ENCODE results near the gene KLRF2.
"Not testable (repeated sequence)": the region's sequence is repeated elsewhere in the genome, so short reads cannot be mapped to it uniquely, and the experiment has no call there.

Gene KLRF2

GRCh38 chr12:9881246-9881645 is at the start of gene KLRF2:
Gene KLRF2 (plus strand): TSS chr12:9881489. CDS start chr12:9881596, 107 bp downstream.
- DNase-seq: no peak
- in situ Hi-C loops (cut with MboI; ENCODE audit: low pct_unique_long_range_greater_than_20kb, low sequenced_read_pairs): no loop called here

DNA sequence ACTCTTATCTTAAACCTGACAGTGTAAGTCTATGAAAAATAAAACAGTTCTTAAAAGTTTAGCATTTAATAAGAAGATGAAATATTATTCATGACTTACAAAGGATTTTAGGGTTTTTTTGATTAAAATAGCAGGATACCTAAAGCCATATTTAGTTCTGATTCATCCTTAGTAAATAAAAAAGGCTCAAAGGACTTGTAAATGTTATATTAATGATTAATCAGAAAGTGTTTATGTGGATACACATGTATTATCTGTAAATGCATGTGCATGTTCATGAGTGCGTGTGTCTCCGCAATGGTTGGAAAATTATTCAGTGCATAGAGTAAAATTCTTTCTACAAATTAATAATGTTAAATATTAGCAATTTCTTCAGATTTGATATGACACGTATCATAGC is 49.6 kb upstream of the KLRF2 start:
- no peak for DNase-seq
- in situ Hi-C loops (cut with MboI; ENCODE audit: low pct_unique_long_range_greater_than_20kb, low sequenced_read_pairs): no loop called here

DNA sequence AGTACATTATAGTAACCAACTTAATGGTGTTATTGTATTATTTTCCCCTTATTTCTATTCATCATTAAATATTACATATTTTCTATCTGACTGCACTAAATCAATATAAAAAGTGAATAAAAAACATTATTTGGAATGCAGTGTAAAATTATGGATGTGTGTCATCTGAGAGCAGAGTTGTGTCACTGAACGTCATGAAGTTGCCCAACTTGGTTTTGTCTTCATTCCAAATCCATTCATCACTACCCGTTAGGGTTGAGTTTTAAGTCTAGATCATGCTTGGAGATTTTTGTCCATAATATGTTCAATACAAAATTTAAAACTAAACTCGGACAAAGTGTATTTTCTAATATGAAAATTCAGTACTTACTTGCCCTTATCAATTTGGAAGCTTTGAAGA is 37.9 kb upstream of the KLRF2 start:
- in situ Hi-C loops (cut with MboI; ENCODE audit: low pct_unique_long_range_greater_than_20kb, low sequenced_read_pairs): no loop called here
- DNase-seq: no peak

GRCh38 chr12:9848899-9849298 is 32.4 kb upstream of the KLRF2 start:
- in situ Hi-C loops (cut with MboI; ENCODE audit: low pct_unique_long_range_greater_than_20kb, low sequenced_read_pairs): no loop called here
- DNase-seq: no peak

- no peak for DNase-seq
- in situ Hi-C loops (cut with MboI; ENCODE audit: low pct_unique_long_range_greater_than_20kb, low sequenced_read_pairs): no loop called here
These were observed 30.2 kb upstream of the KLRF2 start for GRCh38 chr12:9851050-9851449.

DNA sequence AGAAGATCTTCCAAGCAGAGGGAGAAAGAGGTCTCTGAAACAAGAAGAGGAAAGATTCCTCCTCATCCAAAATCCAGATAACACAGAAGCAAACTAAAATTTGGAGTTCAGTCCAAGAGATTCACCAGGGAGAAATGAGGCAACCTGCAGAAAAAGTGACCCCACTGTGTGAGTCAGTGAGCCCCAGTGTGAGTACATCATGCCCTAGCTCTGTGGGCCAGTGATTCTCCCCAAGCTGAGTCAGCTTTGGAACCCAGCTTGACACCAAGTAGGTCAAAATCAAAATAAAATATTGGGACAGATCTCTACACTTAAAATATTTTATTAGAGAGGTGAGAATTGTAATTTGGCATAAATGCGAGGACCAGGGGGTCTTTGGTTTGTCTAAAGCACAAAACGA is 29.4 kb upstream of the KLRF2 start:
- no peak for DNase-seq
- in situ Hi-C loops (cut with MboI; ENCODE audit: low pct_unique_long_range_greater_than_20kb, low sequenced_read_pairs): no loop called here

DNA sequence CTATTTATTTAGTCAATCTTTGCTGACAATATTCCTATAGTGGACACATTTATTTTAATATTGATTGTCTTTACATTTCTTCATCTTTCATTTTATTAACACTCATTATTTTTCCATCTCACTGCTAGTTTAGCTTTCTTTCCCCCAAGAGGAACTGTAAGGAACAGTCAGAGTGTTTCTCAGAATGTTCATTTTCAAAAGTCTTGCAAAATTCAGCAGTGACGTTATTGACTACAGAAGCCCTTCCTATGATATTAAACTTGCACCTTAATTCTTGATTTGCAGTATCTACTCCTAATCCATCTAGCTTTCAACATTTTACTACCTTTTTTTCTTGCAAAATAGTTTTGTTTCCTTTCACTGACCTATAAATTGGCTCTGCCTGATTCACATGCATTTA is 25.1 kb upstream of the KLRF2 start:
- in situ Hi-C loops (cut with MboI; ENCODE audit: low pct_unique_long_range_greater_than_20kb, low sequenced_read_pairs): no loop called here

GRCh38 chr12:9856894-9857293 is 24.4 kb upstream of the KLRF2 start:
- in situ Hi-C loops (cut with MboI; ENCODE audit: low pct_unique_long_range_greater_than_20kb, low sequenced_read_pairs): no loop called here
- no peak for DNase-seq

More for the DNA sequence above, 25.1 kb upstream of the KLRF2 start:
- no peak for DNase-seq

DNA sequence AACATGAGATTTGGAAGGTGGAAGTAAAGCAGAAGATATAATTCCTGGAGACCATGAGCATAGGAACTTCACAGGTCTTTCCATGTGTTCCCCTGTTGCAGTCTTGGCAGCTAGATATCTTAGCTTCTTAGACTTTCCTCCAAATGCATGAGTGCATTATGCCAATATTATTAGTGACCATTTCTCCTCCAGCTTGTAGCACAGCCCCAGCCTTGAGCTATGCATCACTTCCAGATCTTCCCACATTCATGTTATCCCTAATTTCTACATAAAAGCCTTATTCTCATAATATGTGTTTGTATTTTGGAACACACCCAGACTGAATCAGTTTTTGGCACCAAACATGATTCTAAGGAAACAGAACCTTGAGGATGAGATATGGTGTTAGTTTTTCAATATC is 23.2 kb upstream of the KLRF2 start:
- no peak for DNase-seq
- in situ Hi-C loops (cut with MboI; ENCODE audit: low pct_unique_long_range_greater_than_20kb, low sequenced_read_pairs): no loop called here

GRCh38 chr12:9864913-9865675 is 16.2 kb upstream of the KLRF2 start:
- in situ Hi-C loops (cut with MboI; ENCODE audit: low pct_unique_long_range_greater_than_20kb, low sequenced_read_pairs): no loop called here
- DNase-seq: peak; percentile 69

DNA sequence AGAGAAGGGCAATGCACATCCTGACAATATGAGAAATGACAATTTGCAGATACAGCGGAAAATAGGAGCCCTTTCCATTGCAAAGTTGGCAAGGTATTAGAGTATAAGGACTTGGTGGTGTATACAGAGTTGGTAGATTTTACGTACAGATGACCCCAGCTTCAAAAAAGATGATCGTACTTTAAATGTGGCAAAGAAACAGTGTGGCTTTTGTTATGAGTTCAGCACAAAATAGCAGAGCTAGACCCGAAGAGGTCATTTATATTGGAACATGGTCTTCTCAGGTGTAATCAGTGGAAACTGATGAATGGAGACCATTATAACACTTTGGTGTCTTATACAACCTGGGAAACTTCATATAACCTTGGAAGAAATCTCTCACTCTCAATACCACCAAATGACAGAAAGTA is 14.4 kb upstream of the KLRF2 start:
- in situ Hi-C loops (cut with MboI; ENCODE audit: low pct_unique_long_range_greater_than_20kb, low sequenced_read_pairs): no loop called here
- DNase-seq: peak; percentile 70

DNA sequence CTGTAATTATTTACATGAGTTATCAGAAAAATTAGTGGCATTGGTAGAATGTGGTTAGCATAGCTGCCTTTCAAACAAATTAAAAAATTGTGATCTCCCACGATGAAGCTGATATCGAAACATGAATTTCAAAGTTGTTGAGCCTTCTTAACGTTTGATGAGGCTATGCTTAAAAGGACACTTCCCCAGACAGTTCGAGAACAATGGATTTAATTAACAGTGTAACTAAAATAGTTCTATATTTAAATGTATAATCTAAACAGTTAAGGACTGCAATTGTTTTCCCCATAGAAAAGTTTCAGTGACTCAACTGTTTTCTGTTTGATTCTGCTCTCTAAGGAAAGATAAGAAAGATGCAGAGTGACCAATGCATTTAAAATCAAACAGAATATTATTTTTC is 13.8 kb upstream of the KLRF2 start:
- DNase-seq: peak; percentile 64
- in situ Hi-C loops (cut with MboI; ENCODE audit: low pct_unique_long_range_greater_than_20kb, low sequenced_read_pairs): no loop called here

DNA sequence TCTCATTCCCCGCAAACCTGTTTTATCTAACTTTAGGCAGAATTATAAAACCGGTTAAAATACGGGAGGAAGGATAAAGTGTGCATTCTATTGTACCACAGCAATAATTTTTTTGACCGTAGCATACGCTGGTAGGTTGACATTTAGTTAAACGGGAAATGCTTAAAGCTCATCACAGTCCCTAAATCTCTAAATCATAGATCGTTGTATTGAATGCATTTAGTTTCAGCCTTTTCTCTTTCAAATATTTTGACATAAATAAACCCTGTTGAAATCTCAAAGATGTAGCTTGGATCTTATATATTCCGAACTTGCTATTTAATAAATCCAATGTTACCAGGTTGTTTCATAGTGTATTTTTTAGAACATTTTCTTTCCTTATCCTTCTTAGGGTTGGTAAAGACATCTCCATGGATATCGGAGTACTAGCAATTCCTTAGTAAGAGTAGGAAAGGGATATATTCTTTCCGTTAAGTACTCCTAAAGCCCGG is 12.9 kb upstream of the KLRF2 start:
- in situ Hi-C loops (cut with MboI; ENCODE audit: low pct_unique_long_range_greater_than_20kb, low sequenced_read_pairs): no loop called here
- DNase-seq: peak; percentile 77

DNA sequence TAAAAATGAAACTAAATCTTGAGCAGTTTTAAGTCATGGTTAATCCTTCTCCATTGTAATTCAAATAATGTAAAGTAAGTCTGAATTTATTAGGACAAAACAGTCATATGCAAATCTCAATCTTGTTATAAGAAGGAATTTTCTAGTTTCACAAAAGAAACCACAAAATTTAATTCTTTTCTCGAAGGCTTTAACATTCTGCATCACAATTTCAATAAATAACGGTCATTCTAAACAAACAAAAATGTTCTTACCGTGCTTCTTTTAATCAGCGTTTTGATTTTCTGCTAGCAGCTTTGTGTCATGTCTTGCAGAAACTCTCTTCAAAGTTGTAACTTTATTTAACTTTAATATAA is 12.4 kb upstream of the KLRF2 start:
- in situ Hi-C loops (cut with MboI; ENCODE audit: low pct_unique_long_range_greater_than_20kb, low sequenced_read_pairs): no loop called here
- DNase-seq: no peak

- in situ Hi-C loops (cut with MboI; ENCODE audit: low pct_unique_long_range_greater_than_20kb, low sequenced_read_pairs): no loop called here
These were observed 11.8 kb upstream of the KLRF2 start, which contains the start of gene CLEC2B for GRCh38 chr12:9869307-9870161. Gene CLEC2B (minus strand): TSS chr12:9869354.

GRCh38 chr12:9870286-9870866 is 10.9 kb upstream of the KLRF2 start:
- DNase-seq: peak; percentile 49
- in situ Hi-C loops (cut with MboI; ENCODE audit: low pct_unique_long_range_greater_than_20kb, low sequenced_read_pairs): no loop called here

More at GRCh38 chr12:9869307-9870161, 11.8 kb upstream of the KLRF2 start, which contains the start of gene CLEC2B:
- peak; percentile 92 for DNase-seq

GRCh38 chr12:9872162-9872561 is 9.1 kb upstream of the KLRF2 start:
- in situ Hi-C loops (cut with MboI; ENCODE audit: low pct_unique_long_range_greater_than_20kb, low sequenced_read_pairs): no loop called here
- DNase-seq: peak; percentile 57

DNA sequence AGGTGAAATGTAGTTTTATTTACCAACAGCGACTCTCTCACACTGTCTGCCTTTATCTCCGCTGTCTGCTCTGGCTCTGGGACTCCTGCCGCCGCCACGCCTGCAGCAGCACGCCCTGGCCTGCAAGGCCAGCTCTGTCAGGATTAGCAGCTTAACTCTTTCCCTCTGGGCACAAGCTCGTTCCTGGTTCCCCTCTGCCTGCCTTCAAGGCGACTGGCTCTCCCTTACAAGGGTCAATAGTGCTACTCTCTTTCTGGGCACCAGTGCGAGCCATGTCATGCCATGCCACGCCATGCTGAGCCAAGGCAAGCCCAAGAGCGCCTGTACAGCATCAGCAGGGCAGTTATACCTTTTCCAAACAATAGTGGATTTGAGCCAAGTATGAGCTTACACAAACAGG is 8.5 kb upstream of the KLRF2 start:
- DNase-seq: no peak
- in situ Hi-C loops (cut with MboI; ENCODE audit: low pct_unique_long_range_greater_than_20kb, low sequenced_read_pairs): no loop called here

GRCh38 chr12:9876120-9876519 is 5.2 kb upstream of the KLRF2 start:
- DNase-seq; in situ Hi-C loops (cut with MboI; ENCODE audit: low pct_unique_long_range_greater_than_20kb, low sequenced_read_pairs): not testable (repeated sequence)

- in situ Hi-C loops (cut with MboI; ENCODE audit: low pct_unique_long_range_greater_than_20kb, low sequenced_read_pairs): no loop called here
- DNase-seq: no peak
These were observed 684 bp upstream of the KLRF2 start for GRCh38 chr12:9880532-9881078.

Measured in KBM-7 (cell line).